H1 (cell line): ENCODE results near the gene A3GALT2. TPM values are rescaled to one million over a fixed set of nuclear protein-coding genes. Genes with fewer than 3 reads are reported as not detected.

Experiments used
- CHD7 ChIP-seq: fragments of 300-600 bp; sonication (generic); IDR thresholded peaks from 2 replicates; pipeline ENCODE4 v1.7.1; 2012; ENCODE audit warnings: low read length, moderate library complexity, mild to moderate bottlenecking, inconsistent platforms; ENCODE audit not compliant: insufficient replicate concordance
- polyA plus RNA-seq, 7 experiments: library from polyadenylated mRNA; depleted of rRNA in 3 of 7; stranded (reverse) in 5 of 7; unstranded in 2 of 7; fragments of >200 nt in 5 of 7; fragments of 200-250 nt in 2 of 7; gene quantifications; 1 replicate in 5 of 7; 2 replicates in 1 of 7; 4 replicates in 1 of 7; pipeline versions ENCODE4 v1.2.1 to v1.2.3, GENCODE V29; 2011 to 2013; ENCODE audit warnings: missing spikeins in 2 of 7, mixed read lengths in 2 of 7
- total RNA-seq: library from RNA; stranded (reverse); fragmentation: NEBNext Ultra II Directional; extraction: Animal tissue kit (Norgen Biotek cat#: 25700); gene quantifications from 2 replicates; pipeline ENCODE4 v1.2.1, GENCODE V29; 2021

Gene A3GALT2
- total and polyA plus RNA-seq, 2 of the 8 experiments (the other 6 are each of a cell fraction or from before 2014, with no cell fraction given), result not detected

GRCh38 chr1:33346927-33347649 is 26.2 kb upstream of the A3GALT2 start (continued):
- TF ChIP-seq CHD7, result no peak
